Stimulated activated CD8-positive, alpha-beta memory T cell treated with anti-CD3 and anti-CD28 coated beads, Interleukin-12 subunit alpha, Interleukin-12 subunit beta, amount 100 ng/mL, for 4 hours (primary cell): ENCODE measurements around the gene DBT.

Source experiments
- DNase-seq: peaks from one replicate; pipeline ENCODE4 v3.0.0-alpha.2; 2020; ENCODE audit warnings: low read depth

The DBT gene

DNA sequence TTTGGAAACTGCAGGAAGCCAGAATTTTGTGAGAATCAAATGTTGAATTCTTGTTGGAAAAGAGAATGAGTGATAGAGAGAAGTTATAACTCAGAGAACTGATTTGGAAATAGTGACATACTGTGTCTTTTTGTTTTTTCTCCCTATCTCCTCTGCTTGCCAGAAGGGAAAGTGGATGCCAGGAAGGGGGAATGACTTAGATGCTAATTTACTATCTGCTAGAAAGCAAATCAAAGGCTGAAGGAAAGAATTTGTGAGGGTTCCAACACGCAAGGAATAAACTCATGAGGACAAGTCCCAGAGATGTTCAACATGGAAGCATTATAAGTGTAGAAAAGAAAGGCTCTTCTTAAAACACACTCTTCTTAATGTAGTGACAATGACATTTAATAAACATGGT lies 51.0 kb downstream of the DBT start:
- no peak for DNase-seq

DNA sequence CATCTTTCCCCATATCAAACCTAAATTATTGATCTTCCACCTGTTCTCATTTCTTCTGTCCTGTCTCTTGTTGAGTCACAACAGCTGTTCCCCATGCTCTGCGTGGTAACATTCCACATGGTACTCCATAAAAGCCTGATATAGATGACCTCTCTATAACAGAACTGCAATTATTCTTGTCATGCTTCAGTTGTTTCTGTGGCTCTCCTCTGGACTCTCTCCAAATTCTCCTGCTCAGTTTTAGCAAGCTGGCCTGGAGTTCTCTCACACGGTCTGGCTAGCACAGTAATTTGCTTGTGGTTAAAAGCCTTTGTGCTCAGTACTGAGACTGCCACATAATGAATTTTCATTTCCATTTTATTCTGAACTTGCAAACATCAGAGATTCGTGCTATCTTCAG lies 61.0 kb downstream of the DBT start:
- DNase-seq = no peak

DNA sequence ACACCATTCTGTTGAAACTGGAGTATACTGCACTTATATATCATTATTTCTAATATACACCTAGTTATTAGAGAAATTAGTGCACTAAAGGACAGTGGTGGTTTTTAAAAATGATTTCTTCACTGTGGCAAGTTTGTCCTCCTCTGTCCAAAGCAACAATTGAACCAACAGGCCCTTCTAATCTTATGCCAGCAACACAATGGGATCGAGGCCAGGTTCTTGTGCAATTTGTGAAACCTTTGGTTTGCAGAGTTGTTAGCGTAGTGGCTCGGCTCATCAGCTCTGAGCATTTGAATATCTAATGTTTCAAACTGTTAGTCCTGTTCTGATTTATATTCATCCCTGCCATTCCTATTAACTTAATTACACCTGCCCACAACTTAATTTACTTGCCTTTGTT lies 61.7 kb downstream of the DBT start:
- DNase-seq = no peak

DNA sequence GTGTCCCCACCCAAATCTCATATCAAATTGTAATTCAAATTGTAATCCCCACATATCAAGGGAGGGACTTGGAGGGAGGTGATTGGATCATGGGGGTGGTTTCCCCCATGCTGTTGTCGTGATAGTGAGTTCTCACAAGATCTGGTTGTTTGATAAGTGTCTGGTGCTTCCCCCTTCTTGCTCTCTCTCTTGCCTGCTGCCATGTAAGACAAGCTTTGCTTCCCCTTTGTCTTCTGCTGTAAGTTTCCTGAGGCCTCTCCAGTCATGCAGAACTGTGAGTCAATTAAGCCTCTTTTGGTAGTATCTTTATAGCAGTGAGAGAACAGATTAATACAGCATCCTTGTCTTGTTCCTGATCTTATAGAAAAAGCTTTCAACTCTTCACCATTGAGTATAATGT lies 65.1 kb downstream of the DBT start:
- no peak for DNase-seq

DNA sequence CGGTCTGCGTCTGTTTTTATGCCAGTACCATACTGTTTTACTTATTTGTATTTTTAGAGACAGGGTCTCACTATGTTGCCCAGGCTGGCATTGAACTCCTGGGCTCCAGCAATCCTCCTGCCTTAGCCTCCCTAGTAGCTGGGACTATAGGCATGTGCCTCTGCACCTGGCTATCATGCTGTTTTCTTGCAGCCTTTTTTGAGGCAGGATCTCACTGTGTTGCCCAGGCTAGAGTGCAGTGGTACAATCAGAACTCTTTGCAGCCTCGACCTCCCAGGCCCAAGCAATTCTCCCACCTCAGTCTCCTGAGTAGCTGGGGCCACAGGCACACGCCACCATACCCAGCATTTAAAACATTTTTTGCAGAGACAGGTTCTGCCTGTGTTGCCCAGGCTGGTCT lies 66.3 kb downstream of the DBT start:
- DNase-seq = no peak

DNA sequence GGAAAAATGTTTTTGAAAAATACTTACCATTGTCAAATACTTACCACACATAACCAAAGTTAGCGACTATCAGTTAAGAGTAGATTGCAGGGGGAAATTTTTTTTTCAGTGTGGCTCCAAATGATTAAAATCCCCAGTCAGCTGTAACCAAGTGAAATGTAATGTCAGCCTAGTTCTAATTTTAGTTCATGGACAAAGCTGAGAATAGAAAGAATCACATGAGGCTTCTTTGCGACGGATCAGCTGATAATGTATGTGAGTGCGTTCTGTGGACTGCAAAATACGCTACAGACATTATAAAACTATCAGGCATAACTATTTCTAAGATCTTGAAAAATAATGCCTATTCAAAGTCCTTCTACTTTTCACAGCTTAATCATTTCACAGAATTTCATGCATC lies 71.5 kb downstream of the DBT start, which contains the start of gene LRRC39:
Gene LRRC39 (minus strand): TSS at position 166 of the 400 bp plus-strand sequence. CDS start 9,740 bp downstream, outside the sequence.
- no peak for DNase-seq

DNA sequence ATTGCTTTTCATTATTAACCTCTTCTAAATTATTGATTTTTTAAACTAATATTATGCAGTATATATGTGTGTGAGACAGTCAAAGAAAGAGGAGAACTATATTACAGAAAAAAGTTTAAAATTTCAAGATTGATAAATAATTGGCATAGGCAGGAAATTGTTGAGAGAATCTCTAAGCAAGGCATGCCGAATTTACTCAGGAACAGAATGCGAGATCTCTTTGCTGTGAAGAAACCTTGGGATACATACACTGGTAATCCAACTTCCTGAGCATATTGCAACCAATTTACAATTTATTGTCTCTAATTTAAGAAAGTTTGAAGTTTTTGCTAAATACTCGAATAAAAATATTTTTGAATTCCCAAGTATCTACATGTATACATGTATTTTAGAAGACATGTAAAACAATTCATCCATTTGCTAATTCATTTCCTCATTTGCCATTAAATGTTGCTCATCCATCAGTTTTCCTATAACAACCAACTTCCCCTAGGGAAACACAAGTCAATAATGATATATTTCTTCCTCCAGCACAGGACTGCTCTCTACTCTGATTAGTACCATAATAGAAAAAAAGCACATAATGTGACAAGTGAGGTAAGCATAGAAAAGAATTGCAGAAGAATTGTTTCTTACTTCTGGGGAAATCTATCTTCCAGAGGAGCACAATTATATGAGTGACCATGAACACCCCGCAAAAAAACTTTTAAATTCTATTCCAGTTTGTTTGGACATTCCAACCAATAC lies 72.2 kb downstream of the DBT start:
- DNase-seq = no peak

DNA sequence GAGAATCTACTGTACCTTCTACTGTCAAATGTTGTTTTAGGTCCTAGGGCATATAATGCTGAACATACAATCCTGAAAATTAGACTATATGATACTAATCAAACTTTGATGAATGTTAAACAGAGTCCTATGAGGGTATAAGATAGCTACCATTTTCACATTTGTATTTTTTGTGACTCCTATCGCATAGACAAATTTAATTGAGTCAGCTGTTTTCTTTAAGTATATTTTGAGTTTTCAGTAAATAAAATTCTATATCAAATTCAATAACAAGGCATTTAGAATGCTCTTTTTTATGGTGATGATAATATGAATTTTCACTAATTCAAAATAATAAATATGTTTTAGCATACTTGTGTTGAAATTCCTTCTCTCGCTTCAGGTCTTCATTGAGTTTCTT lies 81.6 kb downstream of the DBT start:
- DNase-seq = no peak

DNA sequence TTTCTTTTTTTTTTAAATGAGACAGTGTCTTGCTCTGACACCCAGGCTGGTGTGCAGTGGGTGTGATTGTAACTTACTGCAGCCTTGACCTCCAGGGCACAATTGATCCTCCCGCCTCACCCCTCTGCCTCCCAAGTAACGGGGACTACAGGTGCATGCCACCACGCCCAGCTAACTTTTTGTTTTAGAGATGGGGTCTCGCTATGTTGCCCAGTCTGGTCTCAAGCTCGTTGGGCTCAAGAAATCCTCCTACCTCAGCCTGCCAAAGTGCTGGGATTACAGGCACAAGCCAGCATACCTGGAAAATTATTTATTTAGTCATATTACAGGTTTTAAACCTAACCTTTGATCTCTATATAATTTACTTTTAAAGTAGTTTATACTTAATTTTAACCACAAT lies 84.9 kb downstream of the DBT start:
- no peak for DNase-seq

DNA sequence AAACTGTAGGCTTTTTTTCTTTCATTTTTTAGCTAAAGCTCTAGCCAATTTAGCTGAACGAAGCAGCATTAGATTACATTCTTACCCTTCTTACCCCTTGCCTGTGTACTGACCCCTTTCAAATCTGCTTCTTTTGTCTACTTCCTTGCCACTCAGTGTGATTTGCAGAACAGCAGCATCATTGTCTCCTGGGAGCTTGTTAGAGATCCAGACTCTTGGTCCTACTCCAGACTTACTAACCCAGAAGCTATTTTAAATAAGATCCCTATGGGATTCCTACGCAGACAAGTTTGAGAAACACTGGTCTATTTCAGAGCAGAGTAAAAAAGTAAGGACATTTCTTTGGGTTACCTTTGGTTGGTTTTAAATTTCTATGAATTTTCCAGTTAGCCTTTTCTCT lies 85.4 kb downstream of the DBT start:
- DNase-seq = no peak

DNA sequence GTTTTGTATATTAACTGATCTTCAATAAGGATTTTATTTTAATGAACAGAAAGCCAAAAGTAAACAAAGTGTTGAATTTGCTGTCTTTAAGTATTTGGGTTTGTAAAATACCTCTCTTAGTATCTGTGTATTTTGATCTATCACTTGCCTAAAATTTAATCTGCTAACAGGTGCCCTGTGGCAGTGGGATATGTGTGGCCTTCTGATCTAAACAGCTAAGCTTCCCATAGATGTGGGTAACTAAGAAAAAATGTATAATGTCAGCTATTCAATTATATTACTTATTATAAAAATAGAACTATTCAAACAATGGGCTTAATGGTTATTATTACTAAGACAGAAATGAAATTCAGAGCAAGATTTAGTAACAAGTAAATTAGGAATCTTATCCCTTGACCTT lies 86.8 kb downstream of the DBT start:
- DNase-seq = no peak

DNA sequence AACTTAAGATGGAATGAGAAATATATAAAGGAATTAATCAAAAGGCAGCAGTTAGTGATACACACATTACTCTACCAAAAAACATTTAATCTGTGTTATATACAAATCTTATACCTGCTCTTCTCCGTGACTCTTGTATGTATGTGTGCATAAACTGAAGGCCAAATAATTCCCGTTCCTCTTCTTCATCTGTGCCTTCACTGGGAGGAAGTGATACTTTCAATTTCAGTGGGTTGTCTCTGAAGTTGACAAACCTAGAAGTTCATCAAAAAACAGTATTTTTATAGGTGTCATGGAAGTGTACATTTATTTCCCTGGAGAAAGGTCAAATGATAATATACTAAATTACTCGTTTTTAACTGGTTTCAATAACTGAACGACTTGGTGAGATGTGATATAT lies 97.4 kb downstream of the DBT start:
- DNase-seq = no peak

DNA sequence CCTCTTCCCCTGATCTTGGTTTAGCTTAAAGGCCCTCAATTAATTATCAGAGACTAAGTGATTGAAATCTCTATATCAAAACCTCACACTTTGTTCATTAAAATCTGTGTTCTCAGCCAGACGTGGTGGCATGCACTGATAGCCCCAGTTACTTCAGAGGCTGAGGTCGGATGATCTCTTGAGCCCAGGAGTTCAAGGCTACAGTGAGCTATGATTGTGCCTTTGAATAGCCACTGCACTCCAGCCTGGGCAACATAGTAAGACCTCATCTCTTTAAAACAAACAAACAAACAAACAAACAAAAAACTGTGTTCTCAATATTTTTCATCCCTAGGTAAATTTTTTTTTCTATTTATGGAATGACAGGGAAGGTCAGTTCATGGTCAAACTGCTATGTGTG lies 98.0 kb downstream of the DBT start:
- DNase-seq = no peak

DNA sequence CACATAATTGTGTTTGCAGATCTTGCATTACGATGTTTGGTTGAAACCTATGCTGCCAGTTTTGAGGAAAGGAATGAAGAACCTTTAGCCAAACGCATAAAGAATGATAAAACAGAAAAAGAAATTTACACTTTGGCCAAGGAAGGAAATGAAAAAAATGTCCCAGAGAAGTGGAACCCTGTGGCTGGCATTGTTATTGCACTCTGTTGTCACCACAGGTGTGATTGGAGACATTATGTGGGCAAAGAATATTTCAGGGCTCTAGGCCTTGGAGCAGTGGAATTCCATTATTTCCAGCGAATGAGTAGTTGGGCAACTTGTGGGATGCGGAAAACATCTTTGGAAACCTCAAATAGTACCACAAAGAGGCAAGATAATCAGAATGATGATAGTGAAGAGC lies 101.8 kb downstream of the DBT start:
- DNase-seq = no peak

DNA sequence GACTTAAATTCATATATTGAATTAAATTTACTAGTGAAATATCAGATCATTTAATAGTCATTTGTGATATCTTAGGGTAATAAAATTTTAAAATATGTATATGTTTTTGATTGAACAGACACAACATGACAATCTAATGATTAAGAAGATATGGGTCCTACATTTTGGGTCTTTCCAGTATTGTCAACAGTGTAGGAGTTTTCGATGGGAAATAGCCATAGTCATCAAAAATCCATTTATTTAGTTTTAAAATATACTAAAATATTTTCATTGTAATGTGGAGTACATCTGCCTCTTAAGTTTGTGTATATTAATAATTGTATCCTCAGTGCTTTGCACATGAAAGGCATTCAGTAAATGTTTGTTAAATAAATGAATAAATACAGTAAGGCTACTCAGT lies 102.7 kb downstream of the DBT start:
- DNase-seq = no peak

DNA sequence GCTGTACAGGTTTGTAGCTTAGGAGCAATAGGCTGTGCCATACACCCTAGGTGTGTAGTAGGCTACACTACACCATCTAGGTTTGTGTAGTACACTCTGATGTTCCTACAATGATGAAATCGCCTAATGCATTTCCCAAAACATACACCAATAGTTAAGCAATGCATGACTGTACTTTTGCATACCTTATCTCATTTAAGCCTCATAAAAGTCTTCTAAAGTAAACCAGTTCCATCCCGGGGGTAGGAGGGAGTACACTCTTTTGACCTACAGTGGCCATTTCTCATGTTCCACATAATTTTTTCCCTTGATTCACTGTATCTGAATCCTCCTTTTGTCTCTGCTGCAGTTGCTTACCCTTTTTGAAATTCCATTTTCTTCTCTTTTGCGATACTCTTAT lies 104.5 kb downstream of the DBT start:
- DNase-seq = no peak

DNA sequence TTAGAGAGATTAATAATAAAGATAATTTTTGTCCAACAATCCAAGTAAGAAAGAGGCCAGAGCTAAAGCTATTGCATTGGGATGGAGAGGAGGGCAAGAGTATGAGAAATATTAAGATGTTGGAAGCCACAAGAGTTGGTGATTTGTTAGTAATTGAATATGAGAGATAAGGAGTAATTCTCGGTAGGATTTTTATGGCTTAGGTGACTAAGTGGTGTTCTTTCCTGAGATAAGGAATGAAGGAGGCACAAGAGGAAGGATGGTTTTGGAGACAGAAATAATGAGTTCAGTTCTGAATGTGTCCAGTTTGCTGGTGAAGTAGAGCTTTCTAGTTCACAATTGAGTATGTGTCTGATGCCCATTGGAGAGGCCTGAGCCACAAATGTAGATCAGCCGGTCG lies 107.3 kb downstream of the DBT start:
- DNase-seq = no peak

DNA sequence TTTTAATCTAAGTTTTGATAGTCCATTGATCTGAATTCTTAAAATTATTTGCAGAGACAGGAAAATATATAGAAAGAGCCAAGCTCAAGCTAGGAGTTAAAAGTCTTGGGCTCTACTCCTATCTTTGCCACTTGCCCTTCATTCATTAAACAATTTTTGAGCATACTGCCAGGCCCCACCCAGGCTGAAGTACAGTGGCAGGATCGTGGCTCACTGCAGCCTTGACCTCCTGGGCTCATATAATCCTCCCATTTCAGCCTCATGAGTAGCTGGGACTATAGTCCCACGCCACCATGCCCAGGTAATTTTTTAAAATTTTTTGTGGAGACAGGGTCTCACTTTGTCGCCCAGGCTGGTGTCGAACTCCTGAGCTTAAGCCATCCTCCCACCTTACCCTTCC lies 108.4 kb downstream of the DBT start:
- no peak for DNase-seq

DNA sequence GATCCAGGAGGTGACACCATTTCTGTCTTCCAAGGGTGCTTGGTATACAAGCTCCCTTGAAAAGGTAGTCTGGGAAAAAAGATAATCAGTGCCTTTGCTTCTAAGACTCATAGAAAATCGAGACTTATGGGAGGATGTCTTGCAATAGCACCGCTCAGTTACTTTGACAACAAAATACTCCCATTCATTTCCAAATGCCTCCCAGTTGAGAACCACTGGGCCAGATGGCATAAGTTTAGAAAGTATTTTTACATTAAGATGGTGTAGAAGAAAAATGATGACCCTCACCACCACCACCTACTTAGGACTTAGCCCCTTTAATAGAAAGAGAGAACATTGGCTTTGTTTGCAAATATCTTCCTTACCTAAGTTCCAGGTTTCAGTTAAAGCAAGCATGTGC lies 112.0 kb downstream of the DBT start:
- DNase-seq = no peak
